Fibroblast of the aortic adventitia (primary cell): ENCODE results near the gene BAZ2B. TPM values are rescaled to one million over a fixed set of nuclear protein-coding genes. Genes with fewer than 3 reads are reported as not detected.

Source experiments
- DNase-seq: peaks from one replicate; pipeline ENCODE4 v3.0.0-alpha.2; 2010; ENCODE audit warnings: low read depth
- H3K4me3 ChIP-seq: 2 replicates; pipeline ENCODE4 v1.5.1; 2011; ENCODE audit warnings: low read depth, mild to moderate bottlenecking, control low read depth, low read length, moderate library complexity
- CTCF ChIP-seq: IDR thresholded peaks from 2 replicates; pipeline ENCODE4 v1.5.1; 2011; ENCODE audit warnings: mild to moderate bottlenecking, low read length, control low read depth, inconsistent platforms; ENCODE audit not compliant: insufficient read depth
- total RNA-seq: library from RNA; depleted of rRNA; stranded (reverse); fragments of >200 nt; gene quantifications from 2 replicates; pipeline ENCODE4 v1.2.3, GENCODE V29; 2012; ENCODE audit warnings: low replicate concordance

BAZ2B gene
- total RNA-seq, 1 donor = 72.3 TPM

GRCh38 chr2:159446201-159446600, 170.1 kb downstream of the BAZ2B start:
- no peak for DNase-seq
- TF ChIP-seq CTCF = no peak
- H3K4me3 ChIP-seq = no peak overlapping the region

DNA sequence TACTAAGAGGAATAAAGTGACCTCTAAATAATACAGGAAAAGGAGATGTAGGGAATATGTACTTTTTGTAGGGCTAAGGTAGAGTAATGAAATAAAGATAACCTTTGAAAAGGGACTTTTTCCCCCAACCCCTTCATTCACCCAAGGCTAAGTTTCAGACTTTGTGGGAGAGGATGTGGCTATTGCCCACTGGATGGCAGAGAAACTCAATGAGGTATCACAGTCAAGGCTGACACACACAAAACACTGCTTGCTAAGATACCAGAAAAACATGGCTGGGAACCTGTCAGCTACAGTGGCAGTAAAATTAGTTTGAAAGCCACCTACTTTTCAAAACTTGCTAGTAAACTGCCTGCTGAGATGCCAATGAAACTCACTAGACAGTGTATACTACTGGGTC, 171.0 kb downstream of the BAZ2B start:
- TF ChIP-seq CTCF = no peak
- DNase-seq = no peak
- no peak overlapping the region for H3K4me3 ChIP-seq

DNA sequence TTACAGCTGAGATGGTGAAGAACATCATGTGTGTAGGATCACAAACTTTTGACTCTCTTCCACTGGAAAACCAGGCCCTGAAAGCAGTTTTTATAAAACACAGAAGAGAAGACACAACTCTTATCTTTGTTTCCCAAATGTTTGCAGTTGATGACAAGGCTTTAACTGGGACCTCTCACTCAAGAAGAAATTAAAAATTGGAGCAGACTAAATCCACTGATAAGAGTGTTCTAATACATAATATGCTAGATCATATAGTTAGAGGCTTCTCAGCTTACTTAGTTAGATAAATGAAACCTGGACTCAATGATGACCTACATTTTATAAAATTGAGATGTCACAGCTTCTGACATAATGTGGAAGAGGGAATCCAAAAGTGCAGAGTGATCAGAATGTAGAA, 171.6 kb downstream of the BAZ2B start:
- no peak for TF ChIP-seq CTCF
- no peak overlapping the region for H3K4me3 ChIP-seq
- DNase-seq = no peak

DNA sequence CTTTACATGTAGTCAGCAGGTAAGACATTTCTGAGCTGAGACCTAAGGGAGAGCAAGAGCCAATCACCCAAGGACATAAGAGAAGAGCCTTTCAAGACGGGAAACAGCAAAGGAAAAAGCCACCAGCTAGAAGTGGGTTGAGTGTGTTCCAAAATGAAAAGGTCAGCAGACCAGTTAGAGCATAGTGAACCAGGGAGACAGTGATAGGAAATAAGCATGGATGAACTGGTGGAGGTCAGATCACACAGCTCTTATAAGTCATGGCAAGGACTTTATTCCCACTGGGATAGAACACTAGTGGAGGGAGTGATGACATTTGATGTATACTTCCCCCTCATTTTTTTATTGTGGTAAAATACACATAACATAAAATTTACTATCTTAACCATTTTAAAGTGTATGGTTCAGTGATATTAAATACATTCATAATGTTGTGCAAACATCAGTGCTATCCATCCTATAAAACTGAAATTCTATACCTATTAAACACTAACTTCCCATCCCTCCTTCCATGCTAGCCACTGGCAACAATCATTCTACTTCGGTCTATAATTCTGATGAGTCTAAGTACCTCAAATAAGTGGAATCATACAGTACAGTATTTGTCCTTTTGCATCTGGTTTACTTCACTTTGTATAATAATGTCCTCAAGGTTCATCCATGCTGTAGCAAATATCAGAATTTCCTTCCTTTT, 174.0 kb downstream of the BAZ2B start:
- DNase-seq = no peak
- H3K4me3 ChIP-seq = no peak overlapping the region
- TF ChIP-seq CTCF = no peak

DNA sequence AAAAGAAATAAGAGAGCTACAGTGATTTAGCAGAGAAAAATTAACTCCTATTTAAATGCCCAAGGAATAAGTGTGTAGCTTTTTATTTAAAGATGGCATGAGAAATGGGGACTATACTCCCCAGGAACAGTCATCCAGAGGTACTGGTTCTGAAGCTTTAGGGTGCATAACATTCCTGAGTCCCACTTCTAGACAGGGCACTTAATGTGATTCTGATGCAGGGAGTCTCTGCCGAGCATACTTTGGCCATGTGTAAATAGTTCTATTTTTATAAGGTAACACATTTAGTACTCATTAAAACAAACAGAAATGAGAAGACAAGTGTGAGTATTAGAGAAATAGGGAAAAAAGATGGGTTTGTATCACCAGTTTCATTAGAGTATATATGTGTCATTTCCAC, 175.2 kb downstream of the BAZ2B start:
- TF ChIP-seq CTCF = no peak
- no peak for DNase-seq
- H3K4me3 ChIP-seq = no peak overlapping the region

DNA sequence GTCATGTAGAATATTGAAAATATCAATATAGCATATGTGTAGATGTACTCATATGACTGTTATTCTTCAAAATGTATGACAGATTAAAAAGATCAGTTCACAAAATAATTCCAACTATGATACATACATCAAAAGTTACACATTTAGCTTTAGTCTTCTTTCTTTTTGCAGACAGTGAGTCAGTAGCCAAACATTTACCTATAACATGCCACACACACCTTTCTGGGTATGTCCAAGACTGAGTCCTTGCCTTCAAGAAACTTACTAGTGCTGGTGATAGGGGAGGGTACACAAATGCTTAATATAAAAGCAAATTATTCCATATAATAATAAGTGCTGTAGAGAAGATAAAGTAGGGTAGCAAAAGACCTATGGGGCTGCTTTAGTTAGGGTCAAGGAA, 176.9 kb downstream of the BAZ2B start:
- no peak for DNase-seq
- no peak overlapping the region for H3K4me3 ChIP-seq
- no peak for TF ChIP-seq CTCF
